KOPT-K1 (cell line): ENCODE results near the gene TMEM63B.

Experiments used
- H3K27ac ChIP-seq: fragments of 200-600 bp; sonication (generic); 2 replicates; pipeline ENCODE4 v1.5.1; 2016; ENCODE audit warnings: antibody characterized with exemption, mild to moderate bottlenecking, low read depth, low read length; ENCODE audit not compliant: poor library complexity, severe bottlenecking
- H3K36me3 ChIP-seq: fragments of 200-600 bp; sonication (generic); 2 replicates; pipeline ENCODE4 v1.5.1; 2017; ENCODE audit warnings: antibody characterized with exemption, mild to moderate bottlenecking, low read length, moderate library complexity; ENCODE audit not compliant: insufficient read depth
- H3K9me3 ChIP-seq: fragments of 200-600 bp; sonication (generic); 2 replicates; pipeline ENCODE4 v1.5.1; 2017; ENCODE audit warnings: antibody characterized with exemption, low read length, mild to moderate bottlenecking; ENCODE audit not compliant: insufficient read depth, poor library complexity, severe bottlenecking

Gene TMEM63B

GRCh38 chr6:44156494-44157151, 29.3 kb downstream of the TMEM63B start:
- Histone ChIP-seq H3K9me3 (no peaks in the 10 kb centered on the region), H3K36me3 (no peaks in the 10 kb centered on the region), H3K27ac (no peak overlapping the region)

GRCh38 chr6:44157152-44157521, 29.8 kb downstream of the TMEM63B start:
- Histone ChIP-seq H3K9me3 (no peaks in the 10 kb centered on the region), H3K27ac (no peak overlapping the region)

DNA sequence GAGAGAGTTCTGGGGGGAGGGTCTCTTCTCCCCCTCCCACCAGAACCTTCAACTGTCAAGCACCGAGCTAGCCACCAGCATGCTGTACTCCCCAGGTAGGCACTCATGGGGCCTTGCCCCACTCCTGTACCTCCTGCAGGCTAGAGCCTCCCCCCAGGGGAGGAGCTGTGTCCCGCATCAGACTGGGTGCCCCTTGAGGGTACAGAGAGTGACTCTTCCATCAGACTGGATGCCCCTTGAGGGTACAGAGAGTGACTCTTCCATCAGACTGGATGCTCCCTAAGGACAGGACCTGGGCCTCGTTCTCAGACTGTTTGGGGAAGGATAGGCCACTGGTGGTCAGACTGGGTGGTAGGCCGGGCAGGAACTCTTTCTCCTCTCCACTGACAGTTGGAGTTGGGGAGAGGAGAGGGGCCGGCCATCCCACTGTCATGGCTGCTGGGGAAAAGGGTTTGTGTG, 31.4 kb downstream of the TMEM63B start, which contains the start of gene CAPN11:
CAPN11 (plus strand) TSS at position 51 of the 459 bp plus-strand sequence; CDS start at position 80, 29 bp downstream.
- H3K9me3 ChIP-seq = no peaks in the 10 kb centered on the region
- no peak within 1 kb of the TSS for H3K27ac ChIP-seq

More at GRCh38 chr6:44157152-44157521, 29.8 kb downstream of the TMEM63B start:
- H3K36me3 ChIP-seq = no peaks in the 10 kb centered on the region

GRCh38 chr6:44161997-44162338, 34.6 kb downstream of the TMEM63B start:
- Histone ChIP-seq H3K9me3 (no peaks in the 10 kb centered on the region), H3K36me3 (no peaks in the 10 kb centered on the region), H3K27ac (no peak overlapping the region)

More for the DNA sequence above, 31.4 kb downstream of the TMEM63B start, which contains the start of gene CAPN11:
- H3K36me3 ChIP-seq = no peaks in the 10 kb centered on the region

- Histone ChIP-seq H3K9me3 (no peaks in the 10 kb centered on the region), H3K36me3 (no peaks in the 10 kb centered on the region), H3K27ac (no peak overlapping the region)
Observed at GRCh38 chr6:44162876-44163625, 35.7 kb downstream of the TMEM63B start.

DNA sequence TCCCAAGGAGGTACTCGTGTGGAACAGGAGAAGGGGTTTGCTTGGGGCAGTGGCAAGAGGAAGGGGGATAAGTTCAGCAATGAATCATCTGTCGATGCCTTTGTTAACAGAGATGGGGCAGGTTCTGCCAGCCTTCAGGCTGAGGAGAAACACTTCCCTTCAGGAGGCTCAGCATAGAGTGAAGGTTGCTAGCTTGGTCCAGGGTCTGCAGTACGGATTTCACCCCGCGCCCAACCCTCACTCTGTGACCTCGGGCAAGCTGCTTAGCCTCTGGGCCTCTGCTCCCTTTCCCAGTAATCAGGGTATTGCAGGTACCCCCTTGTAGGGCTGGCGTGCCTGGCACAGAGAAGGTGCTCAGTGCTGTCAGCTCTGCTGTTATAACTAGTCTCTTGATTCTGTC, 38.8 kb downstream of the TMEM63B start:
- no peaks in the 10 kb centered on the region for H3K9me3 ChIP-seq
- no peaks in the 10 kb centered on the region for H3K36me3 ChIP-seq
- H3K27ac ChIP-seq = no peak overlapping the region

DNA sequence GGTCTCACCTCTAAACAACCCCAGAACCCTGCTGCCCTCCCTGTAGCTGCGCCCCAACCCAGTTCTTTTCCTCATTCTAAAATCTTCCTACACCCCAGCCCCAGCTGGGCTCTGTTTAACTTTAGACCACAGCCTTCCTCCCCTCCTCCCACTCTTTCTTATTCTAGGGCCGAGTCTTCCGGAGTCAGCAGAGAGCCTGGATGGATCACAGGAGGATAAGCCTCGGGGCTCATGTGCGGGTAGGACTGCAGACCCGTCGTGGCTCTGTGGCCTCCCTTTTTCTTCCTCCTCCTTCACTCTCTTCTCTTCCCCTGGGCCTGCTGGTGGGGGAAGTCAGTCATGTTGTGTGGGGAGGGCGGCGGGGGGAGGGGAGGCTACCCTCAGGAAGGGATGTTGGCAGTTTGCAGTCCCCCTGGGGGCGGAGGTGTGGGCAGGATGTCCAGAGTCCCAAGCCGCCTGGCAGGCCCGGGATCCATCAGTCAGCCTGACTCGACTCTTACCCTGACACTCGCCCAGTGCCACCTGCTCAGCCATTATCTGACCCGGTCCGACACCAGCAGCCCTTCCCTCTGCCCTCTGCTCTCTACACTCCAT, 39.3 kb downstream of the TMEM63B start:
- H3K36me3 ChIP-seq = no peaks in the 10 kb centered on the region
- no peaks in the 10 kb centered on the region for H3K9me3 ChIP-seq
- H3K27ac ChIP-seq = no peak overlapping the region

DNA sequence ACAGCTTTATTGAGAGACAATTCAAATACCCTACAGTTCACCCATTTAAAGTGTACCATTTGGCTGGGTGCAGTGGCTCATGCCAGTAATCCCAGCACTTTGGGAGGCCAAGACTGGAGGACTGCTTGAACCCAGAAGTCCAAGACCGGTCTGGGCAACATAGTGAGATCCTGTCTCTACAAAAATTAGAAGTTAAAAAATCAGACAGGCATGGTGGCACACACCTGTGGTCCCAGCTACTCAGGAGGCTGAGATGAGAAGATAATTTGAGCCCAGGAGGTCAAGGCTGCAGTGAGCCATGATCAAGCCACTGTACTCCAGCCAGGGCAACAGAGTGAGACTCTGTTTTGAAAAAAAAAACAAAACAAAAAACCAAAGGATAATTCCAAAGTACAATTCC, 40.2 kb downstream of the TMEM63B start:
- Histone ChIP-seq H3K36me3 (no peaks in the 10 kb centered on the region), H3K9me3 (no peaks in the 10 kb centered on the region), H3K27ac (no peak overlapping the region)

DNA sequence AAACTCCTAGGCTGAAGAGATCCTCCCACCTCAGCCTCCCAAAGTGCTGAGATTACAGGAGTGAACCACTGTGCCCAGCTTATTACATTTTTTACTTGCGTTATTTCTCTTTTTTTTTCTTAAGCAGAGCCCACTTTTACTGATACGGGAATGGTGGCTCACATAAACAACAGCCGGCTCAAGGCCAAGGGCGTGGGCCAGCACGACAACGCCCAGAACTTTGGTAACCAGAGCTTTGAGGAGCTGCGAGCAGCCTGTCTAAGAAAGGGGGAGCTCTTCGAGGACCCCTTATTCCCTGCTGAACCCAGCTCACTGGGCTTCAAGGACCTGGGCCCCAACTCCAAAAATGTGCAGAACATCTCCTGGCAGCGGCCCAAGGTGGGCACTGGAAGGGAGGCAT, 41.8 kb downstream of the TMEM63B start:
- Histone ChIP-seq H3K36me3 (no peaks in the 10 kb centered on the region), H3K27ac (no peak overlapping the region), H3K9me3 (no peaks in the 10 kb centered on the region)

DNA sequence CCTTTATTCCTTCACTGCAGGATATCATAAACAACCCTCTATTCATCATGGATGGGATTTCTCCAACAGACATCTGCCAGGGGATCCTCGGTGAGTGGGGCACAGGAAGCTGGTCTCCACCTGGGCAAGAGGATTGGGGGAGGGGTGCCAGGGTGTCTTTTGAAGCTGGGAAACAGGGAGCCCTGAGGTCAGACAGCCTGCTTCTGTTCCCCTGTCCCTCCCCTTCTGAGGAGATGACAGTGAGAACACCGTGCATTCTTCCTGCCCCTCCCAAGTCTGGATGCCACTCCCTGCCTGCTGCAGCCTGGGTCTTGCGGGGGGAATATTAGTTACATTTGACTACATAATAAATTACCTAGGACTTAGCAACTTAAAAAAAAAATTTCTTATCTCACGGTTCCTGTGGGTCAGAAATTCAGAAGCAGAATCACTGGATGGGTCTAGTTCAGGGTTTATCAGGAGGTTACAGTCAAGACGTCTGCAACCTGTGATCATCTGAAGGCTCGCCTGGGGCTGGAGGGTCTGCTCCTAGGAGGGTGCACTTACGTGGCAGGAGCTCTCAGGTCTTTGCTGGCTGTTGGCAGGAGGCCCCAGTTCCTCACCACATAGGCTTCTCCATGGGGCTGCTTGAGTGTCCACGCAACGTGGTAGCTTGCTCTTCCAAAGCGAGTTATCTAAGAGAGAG, 42.7 kb downstream of the TMEM63B start:
- H3K27ac ChIP-seq = no peak overlapping the region
- H3K36me3 ChIP-seq = no peaks in the 10 kb centered on the region
- no peaks in the 10 kb centered on the region for H3K9me3 ChIP-seq

GRCh38 chr6:44171899-44172546, 44.7 kb downstream of the TMEM63B start:
- no peaks in the 10 kb centered on the region for H3K9me3 ChIP-seq
- no peaks in the 10 kb centered on the region for H3K36me3 ChIP-seq
- H3K27ac ChIP-seq = no peak overlapping the region

DNA sequence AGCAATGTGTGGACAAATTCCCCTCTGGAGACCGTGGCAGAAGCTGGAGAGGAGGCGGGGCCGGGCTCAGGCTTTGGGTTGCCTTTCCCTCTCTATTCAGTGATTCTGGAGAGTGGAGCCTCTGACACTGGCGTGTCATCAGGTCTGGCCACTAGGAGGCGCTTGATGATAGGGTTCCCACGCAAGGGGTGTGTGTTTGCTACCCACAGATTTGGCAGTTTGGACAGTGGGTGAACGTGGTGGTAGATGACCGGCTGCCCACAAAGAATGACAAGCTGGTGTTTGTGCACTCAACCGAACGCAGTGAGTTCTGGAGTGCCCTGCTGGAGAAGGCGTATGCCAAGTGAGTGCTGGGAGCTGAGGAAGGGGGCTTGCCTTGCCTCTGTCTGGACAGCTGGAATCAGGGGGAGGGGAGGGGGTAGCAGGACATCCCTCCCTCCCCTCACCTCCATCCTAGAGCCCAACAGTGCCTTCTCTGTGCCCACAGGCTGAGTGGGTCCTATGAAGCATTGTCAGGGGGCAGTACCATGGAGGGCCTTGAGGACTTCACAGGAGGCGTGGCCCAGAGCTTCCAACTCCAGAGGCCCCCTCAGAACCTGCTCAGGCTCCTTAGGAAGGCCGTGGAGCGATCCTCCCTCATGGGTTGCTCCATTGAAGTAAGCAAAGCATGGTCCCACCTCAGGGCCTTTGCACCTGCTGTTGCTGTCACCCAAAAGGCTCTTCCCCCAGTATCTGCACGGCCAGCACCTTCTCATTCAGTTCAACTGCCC, 45.6 kb downstream of the TMEM63B start:
- Histone ChIP-seq H3K36me3 (no peaks in the 10 kb centered on the region), H3K9me3 (no peaks in the 10 kb centered on the region), H3K27ac (no peak overlapping the region)

GRCh38 chr6:44176130-44176761, 48.9 kb downstream of the TMEM63B start:
- no peaks in the 10 kb centered on the region for H3K9me3 ChIP-seq
- no peak overlapping the region for H3K27ac ChIP-seq
- no peaks in the 10 kb centered on the region for H3K36me3 ChIP-seq
